ENCODE data around the gene DCHS2.

DCHS2 gene

DNA sequence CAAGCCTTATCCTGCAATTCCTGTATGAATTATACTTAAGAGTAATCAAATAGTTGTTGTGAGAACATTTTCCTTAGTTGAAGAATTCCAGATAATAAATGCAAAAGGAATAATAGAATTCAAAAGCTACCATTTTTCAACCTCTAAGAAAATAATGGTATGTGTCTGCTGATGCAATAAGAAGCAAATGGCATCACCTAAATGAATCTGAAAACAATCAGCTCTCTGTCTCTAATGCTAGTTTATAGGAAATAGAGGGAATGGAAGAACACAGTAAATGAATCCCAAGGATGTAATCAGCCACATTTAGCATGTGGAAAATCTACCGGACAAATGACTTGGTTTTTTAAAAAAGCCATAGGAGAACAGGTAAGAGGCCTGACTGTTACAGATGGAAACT, 115.1 kb downstream of the DCHS2 start:
- DNase-seq (ENCODE audit: low spot score) = no peak

GRCh38 chr4:154368060-154368459, 123.5 kb downstream of the DCHS2 start:
- no peak for DNase-seq (ENCODE audit: low spot score)

GRCh38 chr4:154367659-154368058, 123.9 kb downstream of the DCHS2 start:
- no peak for DNase-seq (ENCODE audit: low spot score)

DNA sequence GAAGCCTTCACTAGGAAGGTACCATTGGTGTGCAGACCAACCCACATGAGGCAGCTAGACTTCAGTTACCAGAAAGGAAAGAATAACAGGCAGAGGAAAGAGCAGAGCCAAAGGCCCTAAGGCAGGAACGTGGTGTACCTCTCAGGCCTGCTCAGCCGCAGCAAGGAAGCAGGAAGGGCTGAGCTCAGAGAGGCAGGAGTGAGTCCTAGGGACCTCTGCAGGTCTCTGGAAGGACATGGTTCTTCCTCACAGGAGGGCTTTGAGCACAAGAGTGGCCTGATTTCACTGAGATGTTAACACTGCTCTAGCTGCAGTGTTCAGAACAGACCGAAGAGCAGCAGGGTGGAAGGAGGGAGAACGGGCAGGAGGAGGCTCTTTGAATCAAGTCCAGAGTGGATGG, 124.6 kb downstream of the DCHS2 start:
- DNase-seq (ENCODE audit: low spot score) = no peak

DNA sequence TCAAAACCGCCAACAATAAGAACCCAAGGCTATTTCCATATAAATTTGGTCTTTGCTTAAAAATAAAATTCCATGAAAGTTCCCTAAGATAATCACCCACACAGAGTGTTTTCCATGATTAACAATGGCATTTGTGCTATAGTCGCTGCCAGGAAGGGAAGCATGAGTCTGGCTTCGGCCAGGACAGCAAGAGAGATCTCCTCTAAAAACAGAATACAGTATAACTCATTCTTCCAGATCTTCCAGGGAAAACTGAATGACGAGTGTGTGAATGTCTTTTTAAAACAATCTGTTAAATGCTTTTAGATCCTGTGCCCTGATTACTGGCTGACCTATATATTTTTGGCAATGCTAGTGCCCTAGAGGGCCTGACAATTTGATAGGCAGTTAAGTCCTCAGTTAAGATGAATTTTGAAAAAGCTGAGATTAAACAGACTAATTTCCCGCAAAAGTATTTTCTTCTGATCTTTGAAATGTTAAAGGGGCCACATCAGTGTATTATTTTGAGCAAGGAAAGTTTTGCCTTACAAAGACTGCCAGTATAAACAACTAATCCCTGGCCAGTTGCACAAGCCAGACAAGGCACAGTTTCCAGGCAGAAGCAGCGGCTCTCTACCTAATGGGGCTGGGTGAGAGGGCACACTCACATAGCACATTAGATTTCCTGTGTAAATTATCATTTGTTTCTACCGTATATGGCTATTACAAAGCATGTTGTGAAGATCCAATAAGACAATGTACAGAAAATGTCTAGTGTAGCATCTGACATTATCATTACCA, 127.3 kb downstream of the DCHS2 start:
- DNase-seq (ENCODE audit: low spot score) = no peak

DNA sequence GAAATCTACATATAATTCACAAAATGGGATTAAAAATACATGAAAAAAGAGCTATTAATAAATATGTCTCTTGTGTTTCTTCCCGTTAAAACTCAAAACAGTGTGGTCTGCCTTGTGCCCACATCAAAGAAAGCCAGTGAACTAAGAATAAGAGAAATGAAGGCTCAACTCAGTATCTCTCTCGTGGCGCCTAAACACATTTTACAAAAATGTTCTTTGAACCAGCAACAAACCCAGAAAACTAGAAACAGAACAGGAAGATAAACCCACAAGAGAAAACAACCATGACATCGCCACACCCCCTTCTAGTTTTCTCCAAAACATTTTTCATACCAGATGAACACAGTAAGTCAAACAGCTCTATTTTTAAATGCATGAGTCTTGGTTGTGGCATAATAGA, 130.1 kb downstream of the DCHS2 start:
- no peak for DNase-seq (ENCODE audit: low spot score)

- no peak for DNase-seq (ENCODE audit: low spot score)
These were observed 131.1 kb downstream of the DCHS2 start for GRCh38 chr4:154360491-154360890.

DNA sequence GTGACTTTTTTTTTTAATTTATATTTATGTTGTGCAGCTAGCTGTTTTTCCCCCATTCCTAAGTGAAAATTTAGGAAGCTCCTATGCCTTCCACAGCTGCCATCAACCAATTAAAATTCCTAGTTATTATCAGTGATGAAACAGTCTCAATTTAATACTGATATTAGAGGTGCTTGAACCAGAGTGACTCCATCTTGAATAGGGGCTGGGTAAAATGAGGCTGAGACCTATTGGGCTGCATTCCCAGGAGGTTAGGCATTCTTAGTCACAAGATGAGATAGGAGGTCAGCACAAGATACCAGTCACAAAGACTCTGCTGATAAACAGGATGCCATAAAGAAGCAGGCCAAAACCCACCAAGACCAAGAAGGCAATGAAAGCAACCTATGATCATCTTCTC, 136.7 kb downstream of the DCHS2 start:
- no peak for DNase-seq (ENCODE audit: low spot score)

- DNase-seq (ENCODE audit: low spot score) = no peak
These were observed 141.8 kb downstream of the DCHS2 start for GRCh38 chr4:154349829-154350228.

DNA sequence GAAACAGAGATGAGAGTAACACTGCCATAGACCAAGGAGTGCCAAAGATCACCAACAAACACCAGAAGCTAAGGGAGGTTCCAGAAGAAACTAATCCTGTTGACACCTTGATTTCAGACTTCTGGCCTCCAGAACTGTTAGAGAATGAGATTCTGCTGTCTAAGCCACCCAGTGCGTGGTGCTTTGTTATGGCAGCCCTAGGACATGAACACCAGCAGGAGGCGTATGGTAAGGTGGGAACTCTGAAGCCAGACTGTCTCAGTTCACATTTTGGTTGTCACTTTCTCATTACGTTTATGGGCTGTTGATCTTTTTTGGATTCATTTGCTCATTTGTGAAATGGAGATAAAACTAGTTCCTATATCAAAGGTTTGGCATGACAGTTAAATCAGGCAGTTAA, 142.9 kb downstream of the DCHS2 start:
- DNase-seq (ENCODE audit: low spot score) = no peak

DNA sequence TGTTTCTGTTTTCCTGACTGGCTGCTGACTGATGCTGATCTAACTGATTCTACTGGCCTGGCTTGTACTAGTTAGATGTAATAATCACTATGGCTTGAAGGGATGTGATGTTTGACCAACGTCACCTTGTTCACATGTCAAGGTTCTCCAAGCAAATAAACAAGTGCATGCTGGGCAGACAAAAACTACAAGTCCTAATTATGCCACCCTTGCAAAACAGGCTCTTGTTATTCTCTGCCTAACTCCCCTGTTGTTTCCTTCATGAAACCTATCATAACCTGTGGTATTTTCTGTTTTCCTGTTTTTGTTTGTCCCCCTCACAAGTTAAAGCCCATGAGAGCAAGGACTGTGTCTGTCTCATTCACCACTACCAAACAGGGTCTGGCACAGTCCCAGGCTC, 146.2 kb downstream of the DCHS2 start:
- no peak for DNase-seq (ENCODE audit: low spot score)

DNA sequence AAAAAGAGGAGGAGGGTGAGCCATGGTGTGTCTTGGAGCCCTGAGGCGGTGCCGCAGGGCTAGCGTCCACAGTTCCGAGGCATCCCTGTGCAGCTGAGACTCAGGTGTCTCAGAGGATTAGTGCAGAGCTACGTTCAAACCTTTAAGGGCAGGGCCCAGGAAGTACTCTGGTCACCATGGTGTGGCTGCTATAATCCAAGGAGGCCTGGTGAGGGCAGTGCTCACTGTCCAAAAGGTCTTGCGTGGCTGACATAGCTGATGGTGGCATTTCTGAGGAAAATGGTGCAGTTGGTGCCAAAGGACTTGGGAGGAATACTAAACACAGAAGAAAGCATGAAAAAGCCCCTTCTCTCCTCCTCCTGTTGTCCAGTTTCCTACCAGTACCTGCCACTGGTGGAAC, 146.9 kb downstream of the DCHS2 start:
- no peak for DNase-seq (ENCODE audit: low spot score)

DNA sequence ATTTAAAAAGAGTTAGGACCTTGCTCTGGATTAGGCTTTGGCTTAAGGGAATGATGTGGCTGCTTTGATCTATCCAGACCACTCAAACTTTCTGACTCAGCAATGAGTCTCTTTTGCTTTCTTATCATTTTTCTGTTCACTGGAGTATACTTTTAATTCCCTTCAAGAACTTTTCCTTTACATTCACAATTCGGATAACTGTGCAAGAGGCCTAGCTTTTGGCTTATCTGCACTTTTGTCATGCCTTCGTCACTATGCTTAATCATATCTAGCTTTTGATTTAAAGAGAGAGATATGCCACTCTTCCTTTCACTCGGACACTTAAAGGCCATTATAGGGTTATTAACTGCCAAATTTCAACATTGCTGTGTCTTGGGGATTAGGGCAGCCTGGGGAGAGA, 147.9 kb downstream of the DCHS2 start:
- DNase-seq (ENCODE audit: low spot score) = no peak

DNA sequence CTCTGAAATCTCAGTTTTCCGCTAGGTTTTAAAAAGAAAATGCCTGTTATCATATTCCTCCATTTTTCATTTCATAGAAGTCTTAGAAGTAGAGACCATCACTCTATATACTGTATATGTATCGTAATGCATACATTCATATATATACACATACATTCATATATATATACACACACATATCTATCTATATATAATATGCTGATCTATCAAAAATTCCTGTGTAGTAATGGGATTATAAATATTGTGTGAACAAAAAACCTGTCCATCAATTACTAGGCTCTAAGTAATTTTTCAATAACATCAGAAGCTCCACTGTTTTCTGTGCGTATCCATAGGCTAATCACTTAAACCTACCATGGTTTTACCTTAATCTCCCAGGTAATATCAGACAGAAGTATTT, 150.2 kb downstream of the DCHS2 start:
- no peak for DNase-seq (ENCODE audit: low spot score)

GRCh38 chr4:154335588-154335987, 156.0 kb downstream of the DCHS2 start:
- DNase-seq (ENCODE audit: low spot score) = no peak

DNA sequence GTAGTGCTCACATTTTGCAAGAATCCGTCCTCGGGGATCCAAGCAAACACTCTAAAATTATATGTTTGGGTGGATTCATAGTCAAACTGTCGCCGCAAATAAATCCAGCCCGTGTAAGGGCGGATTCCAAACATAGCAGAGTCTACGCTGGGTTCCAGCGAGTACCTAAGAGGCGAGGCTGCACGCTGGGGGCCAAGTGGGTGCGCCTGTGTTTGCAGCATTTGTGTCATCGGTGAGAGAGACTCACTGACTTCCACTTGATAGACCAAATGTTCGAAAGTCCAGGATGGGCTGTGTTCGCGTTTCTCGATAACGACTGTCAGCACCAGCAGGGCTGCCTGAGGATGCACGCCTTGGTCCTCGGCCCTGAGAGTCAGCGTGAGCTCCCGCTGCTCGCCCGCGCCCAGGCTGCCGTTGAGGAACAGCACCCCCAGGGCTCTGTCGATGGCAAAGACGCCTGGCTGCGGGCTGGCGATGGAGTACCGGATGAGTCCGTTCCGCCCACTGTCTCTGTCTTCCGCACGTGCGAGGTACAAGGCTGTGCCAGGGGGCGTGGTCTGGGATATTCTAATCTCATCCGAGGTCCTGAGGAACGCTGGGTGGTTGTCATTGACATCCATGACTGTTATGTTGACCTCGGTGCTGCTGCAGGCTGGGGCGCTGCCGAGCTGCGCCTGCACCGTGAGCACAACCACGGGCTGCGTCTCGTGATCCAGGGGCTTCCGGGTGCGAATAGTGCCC, 158.7 kb downstream of the DCHS2 start:
- peak; percentile 24 for DNase-seq (ENCODE audit: low spot score)

DNA sequence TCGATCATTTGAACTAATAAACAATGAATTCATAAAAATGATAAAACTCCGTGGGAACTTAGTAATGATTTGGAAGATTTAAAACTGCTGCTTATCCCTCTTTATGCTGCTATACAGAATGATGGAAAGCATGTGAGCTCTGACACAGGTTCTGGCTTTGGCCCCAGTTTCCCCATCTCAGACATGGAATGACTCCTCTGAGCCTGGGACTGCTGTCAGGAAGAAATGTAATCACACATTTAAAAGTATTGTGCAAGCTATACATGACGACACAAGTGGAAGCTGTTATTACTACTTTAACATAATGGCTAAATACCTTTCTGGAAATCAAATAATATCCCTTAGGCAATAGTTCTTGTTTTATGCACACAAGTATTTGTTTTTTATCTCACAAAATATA, 161.7 kb downstream of the DCHS2 start:
- no peak for DNase-seq (ENCODE audit: low spot score)

GRCh38 chr4:154329268-154329868, 162.2 kb downstream of the DCHS2 start:
- DNase-seq (ENCODE audit: low spot score) = no peak

DNA sequence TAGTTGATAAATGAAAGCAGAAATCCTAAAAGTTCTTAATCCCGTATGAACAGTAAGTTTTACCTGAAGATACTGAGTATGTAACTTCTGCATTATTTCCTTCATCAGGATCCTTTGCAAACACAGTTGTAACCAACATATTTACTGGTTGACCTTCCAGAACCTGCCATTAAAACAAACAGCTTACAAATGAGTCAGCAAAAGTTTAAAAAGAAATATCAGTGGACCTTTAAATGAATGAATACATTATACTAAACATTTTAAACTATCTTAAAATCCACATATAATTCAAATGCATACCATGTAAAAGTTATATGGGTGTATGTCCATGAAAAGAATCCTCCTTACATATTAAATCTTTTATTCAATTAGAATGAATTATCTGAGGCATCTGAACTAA, 163.6 kb downstream of the DCHS2 start:
- DNase-seq (ENCODE audit: low spot score) = no peak

DNA sequence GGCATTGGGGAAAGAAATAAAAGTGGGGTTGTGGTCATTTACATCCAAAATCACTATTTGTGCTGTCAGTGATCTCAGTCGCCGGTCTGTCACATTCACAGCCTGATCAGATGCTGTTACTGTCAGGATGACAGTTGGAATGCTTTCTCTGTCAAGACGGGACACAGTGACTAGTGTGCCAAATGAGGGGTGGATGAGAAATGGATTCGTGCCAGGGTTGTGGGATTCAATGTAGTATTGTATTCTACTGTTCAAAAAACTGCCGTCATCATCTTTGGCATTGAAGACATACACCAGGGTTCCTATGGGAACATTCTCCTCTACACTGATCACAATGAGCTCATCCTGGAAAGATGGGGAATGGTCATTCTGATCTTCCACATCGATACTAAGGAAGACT, 171.1 kb downstream of the DCHS2 start:
- no peak for DNase-seq (ENCODE audit: low spot score)

GRCh38 chr4:154319736-154320135, 171.9 kb downstream of the DCHS2 start:
- no peak for DNase-seq (ENCODE audit: low spot score)

- no peak for DNase-seq (ENCODE audit: low spot score)
These were observed 174.2 kb downstream of the DCHS2 start for GRCh38 chr4:154317201-154317999.

DNA sequence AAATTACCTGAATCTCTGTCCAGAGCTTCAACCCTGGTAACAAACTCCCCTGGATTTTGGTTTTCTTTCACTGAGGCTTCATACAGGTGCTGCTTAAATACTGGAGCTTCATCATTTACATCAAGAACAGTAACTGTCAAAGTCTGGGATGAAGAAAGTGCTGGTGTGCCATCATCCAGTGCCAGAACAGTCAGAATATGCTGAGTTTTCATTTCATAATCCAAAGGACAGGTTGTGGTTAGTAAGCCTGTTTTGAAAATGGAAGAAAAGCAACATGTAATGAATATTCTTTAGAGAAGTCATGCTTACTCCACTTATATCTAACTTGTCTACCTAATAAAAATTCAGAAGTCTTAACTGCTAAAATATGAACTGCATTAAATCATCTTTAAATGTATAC, 175.9 kb downstream of the DCHS2 start:
- no peak for DNase-seq (ENCODE audit: low spot score)

Measured in CD4-positive, alpha-beta T cell treated with Interleukin-2 at 100 ng/mL for 4 hours (primary cell).